ENCODE measurements around the gene SH3RF2. TPM values are rescaled to one million over a fixed set of nuclear protein-coding genes. Genes with fewer than 3 reads are reported as not detected.

SH3RF2 gene
- total RNA-seq, 4 donors from 2014 or later = 129 to 334 (median 160) TPM

DNA sequence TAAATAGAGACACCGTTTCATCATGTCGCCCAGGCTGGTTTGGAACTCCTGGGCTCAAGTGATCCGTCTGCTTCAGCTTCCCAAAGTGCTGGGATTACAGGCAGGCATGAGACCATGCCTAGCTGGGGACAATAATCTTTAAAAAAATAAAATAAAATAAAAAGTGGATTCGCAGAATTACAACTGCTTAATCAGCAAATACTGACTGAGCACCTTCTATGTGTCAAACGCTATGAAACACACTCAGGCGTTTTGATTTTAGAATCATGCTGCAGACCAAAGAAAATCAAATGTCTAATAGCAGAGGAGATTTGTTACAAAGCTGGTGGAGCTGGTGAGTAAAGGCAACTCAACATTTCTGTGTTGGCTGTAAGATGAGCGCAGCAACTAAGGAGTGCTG is 22.7 kb upstream of the SH3RF2 start:
- no peak for DNase-seq (ENCODE audit: low spot score in 2 of 2)
- Histone ChIP-seq H3K9me3 (no peaks in the 10 kb centered on the region), H3K4me3 (no peak overlapping the region), H3K4me1 (no peaks in the 10 kb centered on the region), H3K36me3 (no peaks in the 10 kb centered on the region), H3K27ac (no peak overlapping the region), H3K27me3 (no peaks in the 10 kb centered on the region)
- TF ChIP-seq POLR2A (IDR thresholded peaks at IDR 0.05) (no peak), EP300 (IDR thresholded peaks at IDR 0.05) (no peak), POLR2AphosphoS5 (IDR thresholded peaks at IDR 0.05) (no peak)
- TF ChIP-seq, protein P1, sequence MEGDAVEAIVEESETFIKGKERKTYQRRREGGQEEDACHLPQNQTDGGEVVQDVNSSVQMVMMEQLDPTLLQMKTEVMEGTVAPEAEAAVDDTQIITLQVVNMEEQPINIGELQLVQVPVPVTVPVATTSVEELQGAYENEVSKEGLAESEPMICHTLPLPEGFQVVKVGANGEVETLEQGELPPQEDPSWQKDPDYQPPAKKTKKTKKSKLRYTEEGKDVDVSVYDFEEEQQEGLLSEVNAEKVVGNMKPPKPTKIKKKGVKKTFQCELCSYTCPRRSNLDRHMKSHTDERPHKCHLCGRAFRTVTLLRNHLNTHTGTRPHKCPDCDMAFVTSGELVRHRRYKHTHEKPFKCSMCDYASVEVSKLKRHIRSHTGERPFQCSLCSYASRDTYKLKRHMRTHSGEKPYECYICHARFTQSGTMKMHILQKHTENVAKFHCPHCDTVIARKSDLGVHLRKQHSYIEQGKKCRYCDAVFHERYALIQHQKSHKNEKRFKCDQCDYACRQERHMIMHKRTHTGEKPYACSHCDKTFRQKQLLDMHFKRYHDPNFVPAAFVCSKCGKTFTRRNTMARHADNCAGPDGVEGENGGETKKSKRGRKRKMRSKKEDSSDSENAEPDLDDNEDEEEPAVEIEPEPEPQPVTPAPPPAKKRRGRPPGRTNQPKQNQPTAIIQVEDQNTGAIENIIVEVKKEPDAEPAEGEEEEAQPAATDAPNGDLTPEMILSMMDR (IDR thresholded peaks at IDR 0.05) = no peak
- 98% methylated on average over 7 of the region's 7 CpGs for WGBS

DNA sequence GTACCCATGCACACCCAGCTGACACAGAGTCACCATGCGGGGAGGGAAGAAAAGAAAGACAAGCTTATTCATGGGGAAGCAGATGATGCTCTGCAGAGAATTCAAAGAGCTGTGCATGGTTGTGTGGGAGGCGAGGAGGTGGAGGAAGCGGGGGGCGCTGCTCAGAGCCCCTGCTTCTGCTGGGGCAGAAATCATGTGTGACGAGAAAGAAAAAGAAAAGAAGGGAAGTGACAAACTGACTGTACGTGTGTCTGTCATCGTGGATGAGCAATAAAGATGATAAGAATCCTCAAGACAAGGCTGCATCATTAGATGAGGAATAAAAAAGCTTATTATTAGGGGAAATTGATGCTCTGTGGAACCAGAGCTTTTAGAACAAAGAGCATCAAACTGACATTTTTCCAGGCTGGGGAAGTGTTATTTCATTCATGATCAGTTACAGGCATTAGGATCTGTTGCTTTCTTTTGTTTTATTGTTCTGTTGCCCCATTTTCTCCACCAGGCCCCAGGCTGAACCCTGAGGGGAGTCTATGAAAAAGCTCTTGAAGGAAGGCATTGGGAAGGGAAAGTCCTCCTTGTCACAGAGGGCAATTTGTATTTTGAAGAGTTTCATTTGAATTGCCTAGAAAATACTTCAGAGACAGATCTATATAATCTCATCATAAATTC is 20.3 kb upstream of the SH3RF2 start:
- Histone ChIP-seq H3K4me1 (no peaks in the 10 kb centered on the region), H3K9me3 (no peaks in the 10 kb centered on the region), H3K4me3 (no peak overlapping the region), H3K27ac (no peak overlapping the region), H3K36me3 (no peaks in the 10 kb centered on the region), H3K27me3 (no peaks in the 10 kb centered on the region)
- TF ChIP-seq POLR2A (IDR thresholded peaks at IDR 0.05) (no peak), POLR2AphosphoS5 (IDR thresholded peaks at IDR 0.05) (no peak), EP300 (IDR thresholded peaks at IDR 0.05) (no peak)
- TF ChIP-seq, protein P1 (IDR thresholded peaks at IDR 0.05) = no peak
- no peak for DNase-seq (ENCODE audit: low spot score in 2 of 2)
- 84% methylated on average over 7 of the region's 7 CpGs for WGBS

DNA sequence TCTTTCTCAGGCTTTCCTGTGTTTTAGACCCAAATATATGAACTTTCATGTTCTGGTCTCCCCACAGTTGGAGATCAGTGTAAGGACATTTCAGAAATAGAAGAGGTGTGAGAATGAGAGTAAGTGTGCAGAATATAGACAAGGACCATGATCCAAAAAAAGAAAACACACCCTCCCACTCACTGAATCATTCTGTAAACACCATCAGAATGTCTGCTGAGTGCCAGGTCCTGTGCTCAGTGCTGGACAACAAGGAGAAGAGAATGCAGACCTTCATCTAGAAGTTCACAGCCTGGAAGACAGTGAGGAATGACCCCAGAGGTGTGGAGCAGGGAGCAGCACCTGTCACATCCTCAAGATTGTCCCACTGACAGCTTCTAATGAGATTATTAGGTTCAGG is 19.1 kb upstream of the SH3RF2 start:
- no peak overlapping the region for H3K4me3 ChIP-seq
- no peak for TF ChIP-seq EP300 (IDR thresholded peaks at IDR 0.05)
- no peak for TF ChIP-seq POLR2A (IDR thresholded peaks at IDR 0.05)
- TF ChIP-seq, protein P1 (IDR thresholded peaks at IDR 0.05) = no peak
- TF ChIP-seq POLR2AphosphoS5 (IDR thresholded peaks at IDR 0.05) = no peak
- DNase-seq (ENCODE audit: low spot score in 2 of 2) = no peak
- H3K27me3 ChIP-seq = no peaks in the 10 kb centered on the region
- H3K36me3 ChIP-seq = no peaks in the 10 kb centered on the region
- H3K27ac ChIP-seq = no peak overlapping the region
- H3K9me3 ChIP-seq = no peaks in the 10 kb centered on the region
- peaks cover 4% of the 10 kb centered on the region for H3K4me1 ChIP-seq

DNA sequence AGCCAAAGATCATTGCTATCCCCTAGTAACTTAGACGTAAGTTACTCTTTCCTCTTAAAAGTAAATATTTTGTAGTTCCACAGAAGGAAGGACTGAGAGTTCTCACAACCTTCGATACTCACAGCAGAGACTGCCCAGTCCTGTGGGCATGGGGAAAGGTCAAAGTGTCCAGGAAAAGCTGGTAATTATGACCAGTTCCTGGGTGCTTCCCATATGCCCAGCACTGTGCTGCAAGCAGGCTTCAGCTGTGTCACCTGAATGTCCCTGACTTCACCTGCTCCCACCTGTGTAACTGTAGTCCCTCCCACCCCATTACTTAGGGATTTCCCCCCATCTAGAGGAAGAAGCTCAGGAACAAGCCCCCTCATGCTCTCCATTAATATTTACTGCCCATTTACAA is 18.0 kb upstream of the SH3RF2 start:
- WGBS = 94% methylated on average over 2 of the region's 2 CpGs
- Histone ChIP-seq H3K36me3 (no peaks in the 10 kb centered on the region), H3K27me3 (no peaks in the 10 kb centered on the region), H3K27ac (no peak overlapping the region), H3K4me3 (no peak overlapping the region), H3K9me3 (no peaks in the 10 kb centered on the region), H3K4me1 (peaks cover 4% of the 10 kb centered on the region)
- DNase-seq (ENCODE audit: low spot score in 2 of 2) = no peak
- TF ChIP-seq, protein P1 (IDR thresholded peaks at IDR 0.05) = no peak
- TF ChIP-seq POLR2A (IDR thresholded peaks at IDR 0.05) = no peak

DNA sequence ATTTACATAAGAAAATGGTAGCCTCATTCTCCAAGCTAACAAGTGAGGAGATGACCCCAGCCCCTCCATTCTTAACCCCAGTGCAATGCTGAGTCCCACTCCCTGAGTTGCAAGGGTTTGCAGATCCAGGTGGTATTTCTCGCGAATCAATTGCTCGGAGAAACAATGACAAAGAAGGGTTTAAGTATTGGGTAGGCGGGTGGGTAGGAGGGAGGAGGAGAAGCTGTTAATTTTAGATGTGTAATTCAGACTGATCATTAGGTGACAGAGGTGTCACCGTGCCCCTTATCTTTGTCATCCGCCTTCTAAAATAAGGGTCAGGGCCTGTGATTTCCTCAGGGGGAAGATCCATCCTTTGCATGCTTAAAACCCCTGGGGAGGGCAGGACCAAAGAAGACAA is 17.0 kb upstream of the SH3RF2 start:
- H3K27me3 ChIP-seq = no peaks in the 10 kb centered on the region
- WGBS = 85% methylated on average over 6 of the region's 6 CpGs
- TF ChIP-seq POLR2AphosphoS5 (IDR thresholded peaks at IDR 0.05) = no peak
- TF ChIP-seq, protein P1 (IDR thresholded peaks at IDR 0.05) = no peak
- TF ChIP-seq POLR2A (IDR thresholded peaks at IDR 0.05) = no peak
- no peak for TF ChIP-seq EP300 (IDR thresholded peaks at IDR 0.05)
- no peak overlapping the region for H3K4me3 ChIP-seq
- no peak for DNase-seq (ENCODE audit: low spot score in 2 of 2)
- peaks cover 4% of the 10 kb centered on the region for H3K4me1 ChIP-seq
- H3K36me3 ChIP-seq = no peaks in the 10 kb centered on the region
- no peaks in the 10 kb centered on the region for H3K9me3 ChIP-seq
- no peak overlapping the region for H3K27ac ChIP-seq

Data from suprapubic skin (tissue), 4 donors.